Caco-2 (cell line): ENCODE measurements around the gene SCRG1. TPM values are rescaled to one million over a fixed set of nuclear protein-coding genes. Genes with fewer than 3 reads are reported as not detected.

Source experiments
- BruUV-seq: library from RNA; stranded (reverse); fragments of 400-500 nt; replicated peaks from 2 replicates; lab custom pipeline; 2021; lab: Mats Ljungman, UMichigan
- CTCF ChIA-PET: fragments of 300-600 bp; sonication (Branson Sonifier 250); formaldehyde crosslinking; loops from one replicate; lab custom pipeline; 2022; ENCODE audit warnings: antibody characterized with exemption; lab: Charles Lee
- POLR2A ChIA-PET: fragments of 300-600 bp; sonication (Branson Sonifier 250); formaldehyde crosslinking; loops from one replicate; lab custom pipeline; 2022; ENCODE audit warnings: antibody characterized with exemption; lab: Charles Lee
- DNase-seq, 2 experiments: peaks; one replicate each; pipeline versions ENCODE4 v3.0.0 to v3.0.0-alpha.2; 2020 to 2022
- H3K27me3 ChIP-seq: replicated peaks from 2 replicates; pipeline ENCODE4 v1.6.0; 2011; ENCODE audit warnings: low read length; ENCODE audit not compliant: control insufficient read depth, insufficient read depth
- H3K36me3 ChIP-seq: 2 replicates; pipeline ENCODE4 v1.5.1; 2011; ENCODE audit warnings: low read length; ENCODE audit not compliant: control insufficient read depth, insufficient read depth
- H3K4me1 ChIP-seq: fragments of 250-450 bp; sonication (Bioruptor Pico); 2 replicates; pipeline ENCODE4 v1.5.1; 2020; ENCODE audit warnings: mild to moderate bottlenecking
- H3K4me3 ChIP-seq: 2 replicates; pipeline ENCODE4 v1.5.1; 2011; ENCODE audit warnings: low read depth, mild to moderate bottlenecking, control low read depth, low read length
- H3K9me3 ChIP-seq: fragments of 250-450 bp; sonication (Bioruptor Pico); 2 replicates; pipeline ENCODE4 v1.5.1; 2020; ENCODE audit warnings: mild to moderate bottlenecking, moderate library complexity
- H3K27ac Mint-ChIP-seq: one replicate; pipeline ENCODE4 v1.8.0; 2022; ENCODE audit warnings: mixed read lengths; ENCODE audit not compliant: unreplicated experiment
- H3K27me3 Mint-ChIP-seq: one replicate; pipeline ENCODE4 v1.8.0; 2022; ENCODE audit warnings: mixed read lengths; ENCODE audit not compliant: insufficient read depth, unreplicated experiment
- H3K36me3 Mint-ChIP-seq: one replicate; pipeline ENCODE4 v1.8.0; 2022; ENCODE audit warnings: mild to moderate bottlenecking, mixed read lengths; ENCODE audit not compliant: insufficient read depth, unreplicated experiment
- H3K4me1 Mint-ChIP-seq: one replicate; pipeline ENCODE4 v1.8.0; 2022; ENCODE audit warnings: low read depth, mixed read lengths; ENCODE audit not compliant: unreplicated experiment
- H3K4me3 Mint-ChIP-seq: one replicate; pipeline ENCODE4 v1.8.0; 2022; ENCODE audit warnings: mild to moderate bottlenecking, moderate library complexity, mixed read lengths; ENCODE audit not compliant: unreplicated experiment
- H3K9me3 Mint-ChIP-seq: one replicate; pipeline ENCODE4 v1.8.0; 2022; ENCODE audit warnings: mixed read lengths; ENCODE audit not compliant: unreplicated experiment
- CTCF ChIP-seq, 2 experiments: fragments of 200-600 bp in 1 of 2; IDR thresholded peaks; 1 replicate in 1 of 2; 2 replicates in 1 of 2; pipeline versions ENCODE4 v1.5.1 to v1.8.0; 2011 to 2022; ENCODE audit warnings: antibody characterized with exemption in 1 of 2, control low read depth in 1 of 2, inconsistent platforms in 1 of 2, low read depth in 1 of 2, low read length in 1 of 2, mild to moderate bottlenecking in 1 of 2, moderate library complexity in 1 of 2; ENCODE audit not compliant: insufficient read depth in 1 of 2, severe bottlenecking in 1 of 2, unreplicated experiment in 1 of 2
- intact Hi-C: fragments of 100-400 bp; cut with micrococcal nuclease; formaldehyde crosslinking; loops from one replicate; pipeline ENCODE4 v1.10.0; 2022; ENCODE audit not compliant: unreplicated experiment
- total RNA-seq: library from RNA; stranded (reverse); gene quantifications from 2 replicates; pipeline ENCODE4 v1.2.3, GENCODE V29; 2022

The SCRG1 gene
- total RNA-seq, 1 experiment from 2014 or later: not detected

DNA sequence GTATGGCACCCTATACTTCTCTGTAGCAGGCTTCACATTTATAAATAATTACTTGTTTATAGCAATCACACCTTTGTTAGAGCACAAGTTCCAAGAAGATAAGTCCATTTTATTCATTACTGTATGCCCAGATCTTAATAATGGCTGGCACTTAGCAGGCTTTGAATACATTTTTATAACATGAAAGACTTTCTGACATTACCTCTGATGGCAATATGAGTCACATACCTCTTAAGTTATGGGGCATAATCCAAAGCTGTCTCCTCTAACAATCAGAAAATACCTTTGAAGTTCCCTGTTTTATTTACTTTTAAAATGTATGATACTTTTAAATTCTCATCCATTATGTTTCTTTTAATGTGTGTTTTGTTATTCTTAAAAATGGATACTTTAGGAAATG lies 12.2 kb downstream of the SCRG1 start:
- ChIA-PET CTCF (no interaction called here), POLR2A (no interaction called here)
- H3K4me1 Mint-ChIP-seq: no peaks in the 10 kb centered on the region
- H3K9me3 Mint-ChIP-seq: no peaks in the 10 kb centered on the region
- no peaks in the 10 kb centered on the region for H3K27me3 Mint-ChIP-seq
- H3K4me3 Mint-ChIP-seq: no peak overlapping the region
- Histone ChIP-seq H3K27me3 (no peaks in the 10 kb centered on the region), H3K4me1 (no peaks in the 10 kb centered on the region), H3K9me3 (no peaks in the 10 kb centered on the region), H3K36me3 (no peaks in the 10 kb centered on the region), H3K4me3 (no peak overlapping the region)
- no peak overlapping the region for H3K27ac Mint-ChIP-seq
- DNase-seq: no peak
- BruUV-seq: no TSS peak
- H3K36me3 Mint-ChIP-seq: no peaks in the 10 kb centered on the region
- intact Hi-C loops: no loop called here
- TF ChIP-seq CTCF (IDR thresholded peaks at IDR 0.05; ENCODE audit: insufficient read depth in 1 of 2, low read depth in 1 of 2, low read length in 1 of 2, severe bottlenecking in 1 of 2, unreplicated experiment in 1 of 2): no peak

DNA sequence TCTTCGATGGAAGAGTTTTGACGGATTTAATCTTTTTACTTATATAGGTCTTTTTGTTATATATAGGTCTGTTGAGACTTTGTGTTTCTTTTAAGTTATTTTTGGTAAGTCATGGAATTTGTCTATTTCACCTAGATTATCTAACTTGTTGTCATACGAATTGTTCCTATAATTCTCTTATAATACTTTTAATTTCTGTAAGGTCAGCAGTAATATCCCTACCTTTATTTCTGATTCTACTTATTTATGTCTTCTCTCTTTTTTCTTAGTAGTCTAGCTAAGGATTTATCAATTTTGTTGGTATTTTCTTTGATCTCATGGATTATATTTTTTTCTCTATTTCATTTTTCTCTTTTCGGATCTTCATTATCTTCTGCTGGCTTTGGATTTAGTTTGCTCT lies 16.6 kb downstream of the SCRG1 start:
- no peaks in the 10 kb centered on the region for H3K4me1 Mint-ChIP-seq
- H3K36me3 Mint-ChIP-seq: no peaks in the 10 kb centered on the region
- TF ChIP-seq CTCF (IDR thresholded peaks at IDR 0.05; ENCODE audit: insufficient read depth in 1 of 2, low read depth in 1 of 2, low read length in 1 of 2, severe bottlenecking in 1 of 2, unreplicated experiment in 1 of 2): no peak
- intact Hi-C loops: no loop called here
- BruUV-seq: no TSS peak
- no peaks in the 10 kb centered on the region for H3K9me3 Mint-ChIP-seq
- ChIA-PET POLR2A (no interaction called here), CTCF (no interaction called here)
- no peak for DNase-seq
- Histone ChIP-seq H3K36me3 (no peaks in the 10 kb centered on the region), H3K9me3 (no peaks in the 10 kb centered on the region), H3K4me3 (no peak overlapping the region), H3K27me3 (no peaks in the 10 kb centered on the region), H3K4me1 (no peaks in the 10 kb centered on the region)
- H3K4me3 Mint-ChIP-seq: no peak overlapping the region
- H3K27ac Mint-ChIP-seq: no peak overlapping the region
- H3K27me3 Mint-ChIP-seq: no peaks in the 10 kb centered on the region

- DNase-seq: no peak
- Mint-ChIP-seq H3K27me3 (no peaks in the 10 kb centered on the region), H3K4me1 (no peaks in the 10 kb centered on the region), H3K4me3 (no peak overlapping the region), H3K9me3 (no peaks in the 10 kb centered on the region), H3K27ac (no peak overlapping the region), H3K36me3 (no peaks in the 10 kb centered on the region)
- no TSS peak for BruUV-seq
- Histone ChIP-seq H3K4me1 (no peaks in the 10 kb centered on the region), H3K36me3 (no peaks in the 10 kb centered on the region), H3K4me3 (no peak overlapping the region), H3K9me3 (no peaks in the 10 kb centered on the region), H3K27me3 (no peaks in the 10 kb centered on the region)
- CTCF ChIA-PET: interaction anchor here (0.7 kb wide), 1 partner anchor 445 kb away, joined by 3 read pairs; no protein-coding TSS in a partner anchor
- TF ChIP-seq CTCF (IDR thresholded peaks at IDR 0.05; ENCODE audit: insufficient read depth in 1 of 2, low read depth in 1 of 2, low read length in 1 of 2, severe bottlenecking in 1 of 2, unreplicated experiment in 1 of 2): no peak
- intact Hi-C loops: no loop called here
- POLR2A ChIA-PET: interaction anchor here (0.7 kb wide), 1 partner anchor 9 kb away, joined by 4 read pairs; no protein-coding TSS in a partner anchor
Measured at GRCh38 chr4:173381610-173382009, 17.3 kb downstream of the SCRG1 start.
